Peyer's patch (tissue), 4 donors: ENCODE data around the gene GPR18.
"Not testable (repeated sequence)": the region's sequence is repeated elsewhere in the genome, so short reads cannot be mapped to it uniquely, and the experiment has no call there.

ENCODE experiments used
- CTCF ChIP-seq, 6 experiments: fragments of 450-650 bp in 4 of 6; fragments of 200-600 bp in 2 of 6; sonication (generic) in 1 of 6; IDR thresholded peaks; one replicate each; pipeline ENCODE4 v1.5.1; 2017 to 2019; ENCODE audit warnings: antibody characterized with exemption in 6 of 6, mild to moderate bottlenecking in 3 of 6, moderate library complexity in 1 of 6
- POLR2A ChIP-seq, 2 donors: fragments of 450-650 bp; IDR thresholded peaks; one replicate each; pipeline ENCODE4 v1.5.1; 2017; ENCODE audit warnings: antibody characterized with exemption in 2 of 2, mild to moderate bottlenecking in 2 of 2, moderate library complexity in 2 of 2

- not testable (repeated sequence) for TF ChIP-seq CTCF, POLR2A (IDR thresholded peaks at IDR 0.05)
These were observed 8.6 kb downstream of the GPR18 start for GRCh38 chr13:99249606-99250005.
